Stimulated activated CD8-positive, alpha-beta memory T cell treated with anti-CD3 and anti-CD28 coated beads, Interleukin-15, amount 100 ng/mL, for 24 hours (primary cell): ENCODE data around the gene POLL.
"Not testable (repeated sequence)": the region's sequence is repeated elsewhere in the genome, so short reads cannot be mapped to it uniquely, and the experiment has no call there.

ENCODE experiments used
- DNase-seq: peaks from one replicate; pipeline ENCODE4 v3.0.0-alpha.2; 2020; ENCODE audit warnings: low read depth

The POLL gene

GRCh38 chr10:101587725-101588653 is at the start of gene POLL, which contains the start of gene DPCD:
Gene POLL (minus strand): TSS chr10:101588257. CDS start chr10:101587360, 897 bp downstream.
Gene DPCD (plus strand): TSS chr10:101588321. CDS start chr10:101588337, 16 bp downstream.
- peak; percentile 87 for DNase-seq

GRCh38 chr10:101633510-101633909 is 45.5 kb upstream of the POLL start:
- DNase-seq, result not testable (repeated sequence)

- DNase-seq, result no peak
Measured at GRCh38 chr10:101631821-101632475, 43.9 kb upstream of the POLL start.

GRCh38 chr10:101630633-101630920 is 42.5 kb upstream of the POLL start:
- no peak for DNase-seq

- DNase-seq, result no peak
Measured at GRCh38 chr10:101629837-101630632, 42.0 kb upstream of the POLL start.

- DNase-seq, result no peak
Measured at GRCh38 chr10:101625821-101626412, 37.9 kb upstream of the POLL start.

- no peak for DNase-seq
Measured at GRCh38 chr10:101624526-101625102, 36.6 kb upstream of the POLL start.

- no peak for DNase-seq
Measured at GRCh38 chr10:101623528-101623927, 35.5 kb upstream of the POLL start.

- DNase-seq, result no peak
Measured at GRCh38 chr10:101619983-101620382, 31.9 kb upstream of the POLL start.

GRCh38 chr10:101618871-101619270 is 30.8 kb upstream of the POLL start:
- no peak for DNase-seq

GRCh38 chr10:101617824-101618568 is 29.9 kb upstream of the POLL start:
- DNase-seq, result no peak

GRCh38 chr10:101617102-101617823 is 29.2 kb upstream of the POLL start:
- no peak for DNase-seq

- DNase-seq, result no peak
Measured at GRCh38 chr10:101616415-101617101, 28.5 kb upstream of the POLL start.

- DNase-seq, result no peak
Measured at GRCh38 chr10:101615525-101616116, 27.6 kb upstream of the POLL start.

GRCh38 chr10:101614663-101615524 is 26.8 kb upstream of the POLL start:
- DNase-seq, result no peak

GRCh38 chr10:101613646-101614045 is 25.6 kb upstream of the POLL start:
- no peak for DNase-seq

GRCh38 chr10:101612872-101613271 is 24.8 kb upstream of the POLL start:
- DNase-seq, result no peak

- no peak for DNase-seq
Measured at GRCh38 chr10:101612086-101612485, 24.0 kb upstream of the POLL start.
